Measurements from ENCODE around the gene MSH5.

- TF ChIP-seq CTCF (IDR thresholded peaks at IDR 0.05) (no peak), POLR2A (IDR thresholded peaks at IDR 0.05) (no peak)
These were observed 40.9 kb downstream of the MSH5 start for GRCh38 chr6:31780507-31781243.
